Endothelial cell of umbilical vein (primary cell): Measurements from ENCODE around the gene MSX2.

ENCODE experiments used
- EZH2 ChIP-seq: IDR thresholded peaks from 2 replicates; pipeline ENCODE4 v1.6.1; 2012; ENCODE audit warnings: borderline replicate concordance, low read depth, mild to moderate bottlenecking, moderate library complexity, low read length, inconsistent platforms; ENCODE audit not compliant: severe bottlenecking
- TF ChIP-seq, protein P1 (sequence below), 2 donors: IDR thresholded peaks; 1 replicate in 1 of 2; 2 replicates in 1 of 2; pipeline ENCODE4 v1.5.1; 2011; ENCODE audit warnings: low read length in 2 of 2, mild to moderate bottlenecking in 2 of 2, moderate library complexity in 2 of 2, control low read depth in 1 of 2, inconsistent platforms in 1 of 2, low read depth in 1 of 2; ENCODE audit not compliant: insufficient read depth in 1 of 2; ENCODE audit errors: extremely low read depth in 1 of 2

DNA sequence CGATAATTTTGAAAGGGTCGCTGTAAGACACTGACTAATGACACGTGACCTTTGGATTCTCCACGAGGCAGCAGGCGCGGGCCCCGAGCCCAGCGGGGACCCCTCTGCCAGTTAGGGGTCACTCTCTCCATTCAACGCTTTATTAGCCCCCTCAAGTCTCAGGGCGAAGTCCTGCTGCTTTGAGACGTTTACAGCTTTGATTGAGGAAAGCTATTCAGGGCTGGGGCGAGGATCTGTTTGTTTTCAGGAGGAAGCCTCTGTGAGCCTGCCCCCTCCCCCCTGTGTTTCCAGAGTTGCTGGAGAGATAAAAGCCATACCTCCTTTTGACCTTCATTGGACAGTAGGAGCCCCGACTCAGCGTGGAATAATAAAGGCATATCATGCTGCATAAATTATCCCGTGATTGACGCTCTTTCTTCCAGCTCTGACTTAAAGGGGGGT, 31.4 kb upstream of the MSX2 start:
- no peak for TF ChIP-seq EZH2
- TF ChIP-seq, protein P1, sequence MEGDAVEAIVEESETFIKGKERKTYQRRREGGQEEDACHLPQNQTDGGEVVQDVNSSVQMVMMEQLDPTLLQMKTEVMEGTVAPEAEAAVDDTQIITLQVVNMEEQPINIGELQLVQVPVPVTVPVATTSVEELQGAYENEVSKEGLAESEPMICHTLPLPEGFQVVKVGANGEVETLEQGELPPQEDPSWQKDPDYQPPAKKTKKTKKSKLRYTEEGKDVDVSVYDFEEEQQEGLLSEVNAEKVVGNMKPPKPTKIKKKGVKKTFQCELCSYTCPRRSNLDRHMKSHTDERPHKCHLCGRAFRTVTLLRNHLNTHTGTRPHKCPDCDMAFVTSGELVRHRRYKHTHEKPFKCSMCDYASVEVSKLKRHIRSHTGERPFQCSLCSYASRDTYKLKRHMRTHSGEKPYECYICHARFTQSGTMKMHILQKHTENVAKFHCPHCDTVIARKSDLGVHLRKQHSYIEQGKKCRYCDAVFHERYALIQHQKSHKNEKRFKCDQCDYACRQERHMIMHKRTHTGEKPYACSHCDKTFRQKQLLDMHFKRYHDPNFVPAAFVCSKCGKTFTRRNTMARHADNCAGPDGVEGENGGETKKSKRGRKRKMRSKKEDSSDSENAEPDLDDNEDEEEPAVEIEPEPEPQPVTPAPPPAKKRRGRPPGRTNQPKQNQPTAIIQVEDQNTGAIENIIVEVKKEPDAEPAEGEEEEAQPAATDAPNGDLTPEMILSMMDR (IDR thresholded peaks at IDR 0.05; ENCODE audit: extremely low read depth in 1 of 2, insufficient read depth in 1 of 2, low read depth in 1 of 2, low read length in 2 of 2) = no peak
